ENCODE data around the gene MAP3K14.
A peak's percentile ranks its signal among the peaks of the same experiment; 100 is the strongest.
"Not testable (repeated sequence)": the region's sequence is repeated elsewhere in the genome, so short reads cannot be mapped to it uniquely, and the experiment has no call there.

Gene MAP3K14

GRCh38 chr17:45316434-45317110, at the start of gene MAP3K14:
MAP3K14 (minus strand) TSS chr17:45317020; CDS start chr17:45290745, 26,275 bp downstream.
- DNase-seq: peak in 28 of 58 donors; percentile 48 to 77 (median 62)

GRCh38 chr17:45366049-45366448, 49.2 kb upstream of the MAP3K14 start:
- no peak for DNase-seq

GRCh38 chr17:45364531-45365390, 47.9 kb upstream of the MAP3K14 start:
- DNase-seq: no peak

GRCh38 chr17:45363498-45363897, 46.7 kb upstream of the MAP3K14 start:
- no peak for DNase-seq

GRCh38 chr17:45361976-45362375, 45.2 kb upstream of the MAP3K14 start:
- no peak for DNase-seq

GRCh38 chr17:45361451-45361850, 44.6 kb upstream of the MAP3K14 start:
- DNase-seq: no peak

GRCh38 chr17:45357364-45357997, 40.7 kb upstream of the MAP3K14 start:
- no peak for DNase-seq

GRCh38 chr17:45355087-45355486, 38.3 kb upstream of the MAP3K14 start:
- no peak for DNase-seq

- no peak for DNase-seq
Observed at GRCh38 chr17:45353043-45353442, 36.2 kb upstream of the MAP3K14 start.

GRCh38 chr17:45351831-45352230, 35.0 kb upstream of the MAP3K14 start:
- no peak for DNase-seq

GRCh38 chr17:45347444-45347843, 30.6 kb upstream of the MAP3K14 start:
- DNase-seq: no peak

GRCh38 chr17:45346216-45347015, 29.6 kb upstream of the MAP3K14 start:
- DNase-seq: peak in 25 of 58 donors; percentile 1 to 74 (median 19)

- DNase-seq: no peak
Observed at GRCh38 chr17:45345554-45346215, 28.9 kb upstream of the MAP3K14 start.

- no peak for DNase-seq
Observed at GRCh38 chr17:45345246-45345553, 28.4 kb upstream of the MAP3K14 start.

GRCh38 chr17:45343967-45344664, 27.3 kb upstream of the MAP3K14 start:
- not testable (repeated sequence) for DNase-seq

GRCh38 chr17:45342871-45343526, 26.2 kb upstream of the MAP3K14 start:
- DNase-seq: no peak

GRCh38 chr17:45342306-45342705, 25.5 kb upstream of the MAP3K14 start:
- no peak for DNase-seq

GRCh38 chr17:45341533-45342158, 24.8 kb upstream of the MAP3K14 start:
- no peak for DNase-seq
